Fibroblast of lung (primary cell): Measurements from ENCODE around the gene CACNA2D3. TPM values are rescaled to one million over a fixed set of nuclear protein-coding genes. Genes with fewer than 3 reads are reported as not detected.

ENCODE experiments used
- DNase-seq, 2 donors: peaks; one replicate each; pipeline versions ENCODE4 v3.0.0 to v3.0.0-alpha.2; 2010; ENCODE audit warnings: low read depth in 2 of 2
- H2AFZ ChIP-seq: 2 replicates; pipeline ENCODE4 v1.5.1; 2012; ENCODE audit warnings: low read length, control low read depth, inconsistent platforms
- H3K27ac ChIP-seq: 2 replicates; pipeline ENCODE4 v1.5.1; 2011; ENCODE audit warnings: low read length, control low read depth; ENCODE audit not compliant: insufficient read depth
- H3K27me3 ChIP-seq: 2 replicates; pipeline ENCODE4 v1.5.1; 2011; ENCODE audit warnings: mild to moderate bottlenecking, low read length; ENCODE audit not compliant: control insufficient read depth, insufficient read depth
- H3K36me3 ChIP-seq: 2 replicates; pipeline ENCODE4 v1.5.1; 2011; ENCODE audit warnings: low read length; ENCODE audit not compliant: control insufficient read depth, insufficient read depth
- H3K4me1 ChIP-seq: 2 replicates; pipeline ENCODE4 v1.5.1; 2011; ENCODE audit warnings: low read length; ENCODE audit not compliant: control insufficient read depth, insufficient read depth; ENCODE audit errors: extremely low read depth
- H3K4me2 ChIP-seq: 2 replicates; pipeline ENCODE4 v1.5.1; 2011; ENCODE audit warnings: low read length, control low read depth; ENCODE audit not compliant: insufficient read depth; ENCODE audit errors: extremely low read depth
- H3K4me3 ChIP-seq, 4 experiments: fragments of 200-600 bp in 1 of 4; sonication (generic) in 1 of 4; replicated peaks in 1 of 4; 2 replicates each; pipeline ENCODE4 v1.5.1; 2011 to 2016; ENCODE audit warnings: low read length in 4 of 4, low read depth in 3 of 4, mild to moderate bottlenecking in 3 of 4, control low read depth in 2 of 4, inconsistent platforms in 1 of 4, mixed read lengths in 1 of 4; ENCODE audit not compliant: insufficient read depth in 1 of 4; ENCODE audit errors: control extremely low read depth in 1 of 4
- H3K79me2 ChIP-seq: 2 replicates; pipeline ENCODE4 v1.5.1; 2012; ENCODE audit warnings: mild to moderate bottlenecking, low read length, inconsistent platforms; ENCODE audit not compliant: control insufficient read depth, insufficient read depth
- H3K9ac ChIP-seq: 2 replicates; pipeline ENCODE4 v1.5.1; 2011; ENCODE audit warnings: mild to moderate bottlenecking, low read length, control low read depth; ENCODE audit not compliant: insufficient read depth
- H3K9me3 ChIP-seq: 2 replicates; pipeline ENCODE4 v1.5.1; 2012; ENCODE audit warnings: low read depth, low read length; ENCODE audit not compliant: control insufficient read depth, insufficient read depth
- H4K20me1 ChIP-seq: 2 replicates; pipeline ENCODE4 v1.5.1; 2011; ENCODE audit warnings: low read length; ENCODE audit not compliant: control insufficient read depth, insufficient read depth; ENCODE audit errors: extremely low read depth
- CTCF ChIP-seq, 2 donors: IDR thresholded peaks in 1 of 2; conservative IDR thresholded peaks in 1 of 2; 1 replicate in 1 of 2; 2 replicates in 1 of 2; pipeline ENCODE4 v1.5.1; 2011 to 2012; ENCODE audit warnings: low read length in 2 of 2, control low read depth in 1 of 2, inconsistent platforms in 1 of 2, low read depth in 1 of 2, mild to moderate bottlenecking in 1 of 2
- EZH2 ChIP-seq: IDR thresholded peaks from 2 replicates; pipeline ENCODE4 v1.5.1; 2012; ENCODE audit warnings: low read length, control low read depth, mild to moderate bottlenecking; ENCODE audit errors: missing control alignments
- polyA plus RNA-seq, 2 donors: library from polyadenylated mRNA; depleted of rRNA in 1 of 2; stranded (reverse) in 1 of 2; unstranded in 1 of 2; fragments of >200 nt; gene quantifications; 2 replicates each; pipeline ENCODE4 v1.2.1, GENCODE V29; 2011 to 2012; ENCODE audit warnings: missing spikeins in 1 of 2
- total RNA-seq: library from RNA; depleted of rRNA; stranded (reverse); fragments of >200 nt; gene quantifications from 2 replicates; pipeline ENCODE4 v1.2.1, GENCODE V29; 2014

The CACNA2D3 gene
- total and polyA plus RNA-seq, 2 donors (not counting 1 experiment from before 2014, with no cell fraction given) = 1.8 to 11.5 TPM

GRCh38 chr3:54337846-54338245 lies 215.5 kb downstream of the CACNA2D3 start:
- Histone ChIP-seq H3K4me3 (no peak overlapping the region), H3K4me1 (no peaks in the 10 kb centered on the region), H3K9me3 (no peaks in the 10 kb centered on the region), H3K4me2 (no peak overlapping the region), H2AFZ (no peak overlapping the region), H3K27ac (no peak overlapping the region), H3K27me3 (no peaks in the 10 kb centered on the region), H4K20me1 (no peaks in the 10 kb centered on the region), H3K36me3 (no peaks in the 10 kb centered on the region), H3K9ac (no peak overlapping the region), H3K79me2 (no peaks in the 10 kb centered on the region)
- TF ChIP-seq CTCF (conservative IDR thresholded peaks at IDR 0.05 in 1 of 2, IDR thresholded peaks at IDR 0.05 in 1 of 2; ENCODE audit: low read depth in 1 of 2, low read length in 2 of 2) (no peak), EZH2 (no peak)
- DNase-seq = no peak

GRCh38 chr3:54339608-54340007 lies 217.3 kb downstream of the CACNA2D3 start:
- Histone ChIP-seq H3K9ac (no peak overlapping the region), H3K4me2 (no peak overlapping the region), H2AFZ (no peak overlapping the region), H3K27ac (no peak overlapping the region), H3K27me3 (no peaks in the 10 kb centered on the region), H3K79me2 (no peaks in the 10 kb centered on the region), H3K4me3 (no peak overlapping the region), H3K36me3 (no peaks in the 10 kb centered on the region), H3K4me1 (no peaks in the 10 kb centered on the region), H3K9me3 (no peaks in the 10 kb centered on the region), H4K20me1 (no peaks in the 10 kb centered on the region)
- TF ChIP-seq CTCF (conservative IDR thresholded peaks at IDR 0.05 in 1 of 2, IDR thresholded peaks at IDR 0.05 in 1 of 2; ENCODE audit: low read depth in 1 of 2, low read length in 2 of 2) (no peak), EZH2 (no peak)
- no peak for DNase-seq

GRCh38 chr3:54341811-54342210 lies 219.5 kb downstream of the CACNA2D3 start:
- no peaks in the 10 kb centered on the region for H3K9me3 ChIP-seq
- H3K36me3 ChIP-seq = no peaks in the 10 kb centered on the region
- TF ChIP-seq EZH2 = no peak
- no peak for TF ChIP-seq CTCF (conservative IDR thresholded peaks at IDR 0.05 in 1 of 2, IDR thresholded peaks at IDR 0.05 in 1 of 2; ENCODE audit: low read depth in 1 of 2, low read length in 2 of 2)

More at GRCh38 chr3:54341811-54342210, 219.5 kb downstream of the CACNA2D3 start:
- Histone ChIP-seq H2AFZ (no peak overlapping the region), H4K20me1 (no peaks in the 10 kb centered on the region), H3K4me1 (no peaks in the 10 kb centered on the region), H3K79me2 (no peaks in the 10 kb centered on the region), H3K9ac (no peak overlapping the region), H3K4me3 (no peak overlapping the region), H3K4me2 (no peak overlapping the region), H3K27me3 (no peaks in the 10 kb centered on the region), H3K27ac (no peak overlapping the region)
- no peak for DNase-seq
